HG03039 (cell line): ENCODE results near the gene GBP2.

Experiments
- ATAC-seq: cut with Tn5 transposase; IDR thresholded peaks from one replicate; pipeline ENCODE4 v1.9.1; 2021; ENCODE audit warnings: mild to moderate bottlenecking, moderate library complexity; ENCODE audit not compliant: unreplicated experiment

Gene GBP2, protein sequence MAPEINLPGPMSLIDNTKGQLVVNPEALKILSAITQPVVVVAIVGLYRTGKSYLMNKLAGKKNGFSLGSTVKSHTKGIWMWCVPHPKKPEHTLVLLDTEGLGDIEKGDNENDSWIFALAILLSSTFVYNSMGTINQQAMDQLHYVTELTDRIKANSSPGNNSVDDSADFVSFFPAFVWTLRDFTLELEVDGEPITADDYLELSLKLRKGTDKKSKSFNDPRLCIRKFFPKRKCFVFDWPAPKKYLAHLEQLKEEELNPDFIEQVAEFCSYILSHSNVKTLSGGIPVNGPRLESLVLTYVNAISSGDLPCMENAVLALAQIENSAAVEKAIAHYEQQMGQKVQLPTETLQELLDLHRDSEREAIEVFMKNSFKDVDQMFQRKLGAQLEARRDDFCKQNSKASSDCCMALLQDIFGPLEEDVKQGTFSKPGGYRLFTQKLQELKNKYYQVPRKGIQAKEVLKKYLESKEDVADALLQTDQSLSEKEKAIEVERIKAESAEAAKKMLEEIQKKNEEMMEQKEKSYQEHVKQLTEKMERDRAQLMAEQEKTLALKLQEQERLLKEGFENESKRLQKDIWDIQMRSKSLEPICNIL

GRCh38 chr1:89125913-89126580, at the start of gene GBP2:
GBP2 (minus strand) TSS chr1:89126114; CDS start chr1:89121966, 4,148 bp downstream.
- peak; percentile 73 for ATAC-seq

DNA sequence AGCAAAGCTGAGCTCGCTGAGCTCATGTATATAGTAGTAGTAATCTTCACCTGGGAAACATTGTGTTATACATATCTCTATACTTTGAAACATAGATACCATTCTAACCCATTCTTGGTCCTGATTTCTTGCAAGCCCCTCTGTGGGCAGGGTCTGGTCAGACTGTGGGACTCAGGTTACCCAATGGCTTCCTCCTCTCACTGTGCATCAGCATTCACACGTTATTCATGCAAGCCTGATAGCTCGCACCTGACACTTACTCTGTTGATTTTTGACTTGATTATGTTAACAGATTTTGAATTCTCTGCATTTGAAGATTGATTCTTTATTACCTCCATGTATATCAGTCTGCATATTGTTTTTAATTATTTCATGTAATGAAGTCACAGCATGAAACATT, 48.6 kb upstream of the GBP2 start:
- no peak for ATAC-seq

DNA sequence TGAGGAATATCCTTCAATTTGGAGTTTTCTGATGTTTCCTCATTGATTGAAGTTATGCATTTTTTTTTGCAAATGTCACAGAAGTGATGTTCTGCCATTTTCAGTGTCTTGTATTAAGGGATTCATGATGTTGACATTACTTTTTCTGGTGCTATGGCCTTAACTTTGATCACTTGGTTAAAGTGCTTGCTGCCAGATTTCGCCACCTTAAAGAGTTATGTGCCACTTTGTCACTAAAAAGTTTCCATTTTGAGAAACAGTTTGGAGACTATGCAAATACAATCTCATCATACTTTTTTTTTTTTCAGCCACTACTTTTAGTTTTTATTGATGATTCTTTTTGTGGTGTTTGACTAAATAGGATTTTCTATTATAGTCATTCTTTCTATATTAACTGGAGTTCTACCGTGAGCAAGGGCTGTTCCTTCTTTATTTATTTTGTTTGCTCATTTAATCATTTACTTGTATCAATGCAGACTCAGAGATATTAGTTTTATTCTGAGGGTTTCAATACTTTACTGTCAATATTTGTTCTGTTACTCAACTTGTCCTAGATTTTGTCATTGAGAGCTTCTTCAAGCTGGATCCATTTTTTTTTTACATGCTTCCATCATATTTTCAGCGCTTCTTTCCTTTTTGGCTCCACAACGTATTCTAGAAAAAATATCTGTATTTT, 46.7 kb upstream of the GBP2 start:
- ATAC-seq, result no peak

GRCh38 chr1:89171067-89171438, 45.1 kb upstream of the GBP2 start:
- no peak for ATAC-seq

DNA sequence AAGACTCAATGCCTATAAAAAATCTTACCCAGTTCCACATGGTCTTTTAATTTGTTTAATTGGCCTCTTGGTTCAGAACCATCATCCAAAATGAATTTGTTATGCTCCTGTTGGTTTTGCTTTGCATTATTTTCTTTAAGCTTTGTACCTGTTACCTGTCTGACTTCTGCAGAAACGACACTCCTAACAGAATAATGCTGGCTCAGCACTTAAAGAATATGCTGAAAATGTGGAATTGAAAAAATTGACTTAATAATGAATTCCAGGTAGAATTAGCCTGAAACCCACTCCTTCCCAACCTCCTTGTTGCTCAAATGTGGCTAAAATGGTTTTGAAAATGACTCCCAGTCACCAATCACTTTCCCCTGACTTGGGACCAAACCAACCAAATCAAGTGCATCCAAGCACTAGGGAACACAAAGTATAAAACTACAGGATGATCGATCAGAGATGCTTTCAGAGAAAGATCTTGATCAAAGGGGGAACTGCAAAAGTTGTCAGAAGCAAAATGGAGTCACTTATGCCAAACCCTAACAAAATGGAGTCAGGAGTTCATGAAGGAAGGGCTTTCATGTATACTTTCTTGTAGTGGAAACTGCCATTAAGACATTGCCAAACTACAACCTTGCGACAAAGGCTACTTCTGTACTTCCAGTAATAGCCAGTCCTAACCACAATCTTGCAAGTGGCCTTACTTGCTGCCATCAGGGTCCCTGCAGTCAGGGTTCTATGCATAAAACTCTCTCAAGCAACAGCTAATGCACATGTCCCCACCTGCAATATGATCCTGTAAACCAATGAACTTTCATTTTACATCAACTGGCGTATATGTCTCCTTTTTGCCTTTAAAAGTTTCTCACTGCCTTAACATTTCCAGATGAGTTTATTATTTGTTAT, 44.5 kb upstream of the GBP2 start:
- no peak for ATAC-seq

- no peak for ATAC-seq
Measured at GRCh38 chr1:89169166-89169565, 43.3 kb upstream of the GBP2 start.

- ATAC-seq, result no peak
Measured at GRCh38 chr1:89167590-89168230, 41.8 kb upstream of the GBP2 start.

GRCh38 chr1:89166705-89167104, 40.8 kb upstream of the GBP2 start:
- no peak for ATAC-seq

GRCh38 chr1:89165811-89166210, 39.9 kb upstream of the GBP2 start:
- ATAC-seq, result no peak

DNA sequence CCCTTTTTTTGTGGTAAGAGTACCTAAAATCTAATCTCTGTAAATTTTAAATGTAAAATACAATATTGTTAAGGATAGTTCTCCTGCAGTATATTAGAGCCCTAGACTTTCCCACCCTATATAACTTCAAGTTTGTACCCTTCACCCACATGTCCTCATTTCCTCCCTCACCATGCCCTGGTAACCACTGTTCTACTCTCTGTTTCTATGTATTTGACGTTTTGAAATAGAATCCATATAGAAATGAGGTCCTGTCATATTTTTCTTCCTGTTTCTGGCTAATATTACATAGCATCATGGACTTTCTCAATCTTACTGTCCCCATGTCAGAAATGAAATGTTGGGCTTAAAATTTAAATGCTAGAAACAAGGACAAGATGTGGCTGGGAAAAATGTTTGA, 25.1 kb upstream of the GBP2 start:
- ATAC-seq, result no peak

DNA sequence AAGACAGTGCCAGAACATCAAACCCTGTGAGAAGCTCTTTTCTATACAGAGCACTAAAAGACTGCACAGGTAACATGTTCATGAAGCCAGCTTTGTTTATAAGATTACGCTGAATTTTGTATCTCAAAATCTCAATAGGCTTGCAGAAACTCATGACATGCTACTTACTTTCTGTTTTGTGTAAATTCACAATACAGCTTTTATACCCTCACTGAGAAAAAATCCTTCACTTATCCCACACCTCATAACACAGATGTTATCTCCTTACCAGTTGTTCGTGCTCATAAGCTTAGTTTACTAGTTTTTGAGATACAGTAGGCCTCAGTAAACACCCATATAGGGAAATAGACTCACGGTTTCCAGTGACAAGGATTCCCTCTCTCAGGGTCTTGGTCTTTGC, 24.1 kb upstream of the GBP2 start:
- ATAC-seq, result no peak

DNA sequence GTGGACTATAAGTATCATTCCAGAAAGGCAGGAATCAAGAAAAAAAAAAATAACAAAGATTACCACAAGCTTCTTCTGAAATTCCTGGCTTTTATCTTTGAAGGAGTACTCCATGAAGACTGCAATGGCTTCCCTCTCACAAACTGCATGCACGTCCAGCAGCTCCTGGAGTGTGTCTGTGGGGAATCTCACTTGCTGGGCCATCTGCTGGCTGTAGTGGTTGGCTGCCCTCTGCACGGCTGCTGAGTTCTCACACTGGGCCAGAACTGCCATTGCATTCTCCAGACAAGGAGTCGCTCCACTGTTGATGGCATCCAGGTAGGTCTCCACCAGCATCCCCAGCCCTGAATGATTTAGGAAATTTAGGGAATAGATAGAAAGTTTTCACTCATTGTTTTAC, 23.3 kb upstream of the GBP2 start:
- no peak for ATAC-seq

- ATAC-seq, result no peak
Measured at GRCh38 chr1:89147678-89148658, 22.1 kb upstream of the GBP2 start.

- no peak for ATAC-seq
Measured at GRCh38 chr1:89146721-89147120, 20.8 kb upstream of the GBP2 start.

- no peak for ATAC-seq
Measured at GRCh38 chr1:89143484-89143883, 17.6 kb upstream of the GBP2 start.

DNA sequence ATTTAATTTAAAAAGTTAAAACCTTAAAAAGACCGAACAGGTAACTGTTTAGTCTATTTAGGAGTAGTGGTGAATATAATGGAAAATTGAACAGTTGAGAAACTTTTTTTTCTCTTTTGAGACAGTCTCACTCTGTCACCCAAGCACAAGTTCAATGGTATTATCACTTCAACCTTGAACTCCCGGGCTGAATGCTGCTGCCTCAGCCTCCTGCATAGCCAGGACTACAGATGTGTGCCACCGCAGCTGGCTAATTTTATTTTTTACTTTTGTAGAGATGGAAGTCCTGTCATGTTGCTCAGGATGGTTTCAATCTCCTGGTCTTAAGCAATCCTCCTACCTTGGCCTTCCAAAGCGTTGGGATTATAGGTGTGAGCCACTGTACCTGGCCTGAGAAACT, 16.2 kb upstream of the GBP2 start:
- ATAC-seq, result no peak

GRCh38 chr1:89133747-89134146, 7.8 kb upstream of the GBP2 start:
- no peak for ATAC-seq

DNA sequence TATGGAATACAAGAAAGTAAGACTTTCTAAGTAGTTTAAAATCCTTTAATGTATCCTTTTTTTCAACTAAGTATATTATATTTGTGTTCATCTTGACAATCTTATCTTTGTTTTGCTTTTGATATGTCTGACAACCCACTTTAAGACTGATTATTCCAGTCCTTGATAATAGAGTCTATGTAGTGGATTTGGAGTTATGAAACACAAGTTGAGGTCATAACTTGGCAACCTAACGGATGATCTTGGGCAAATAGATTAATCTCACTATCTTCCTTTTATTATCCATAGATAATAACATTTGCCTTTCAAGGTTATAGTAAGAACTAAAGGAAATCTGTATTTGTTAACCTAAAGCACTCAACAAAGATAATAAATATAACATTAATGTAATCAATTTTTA, 4.8 kb upstream of the GBP2 start:
- ATAC-seq, result no peak

DNA sequence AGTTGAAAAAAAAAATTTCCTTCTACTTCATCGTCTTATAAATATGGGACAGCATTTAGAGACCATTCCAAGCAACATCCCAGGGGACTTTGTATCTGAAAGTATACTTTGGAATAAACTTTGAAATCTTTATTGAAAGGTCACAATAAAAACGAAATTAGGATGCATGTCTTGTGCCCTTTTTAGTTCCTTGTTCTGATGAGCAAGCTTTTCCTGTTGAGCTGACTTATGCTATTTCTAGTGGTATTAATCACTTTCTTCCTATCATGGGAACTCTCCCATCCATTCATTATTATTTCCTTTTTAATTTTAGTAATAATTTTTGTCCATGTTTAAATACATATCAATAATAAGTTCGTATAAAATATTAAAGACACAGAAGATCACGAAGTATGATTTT, 4.0 kb upstream of the GBP2 start:
- ATAC-seq, result no peak
